HUES48 (cell line): ENCODE data around the gene AMPD3.

Source experiments
- H3K27ac ChIP-seq: one replicate; pipeline ENCODE4 v1.7.0; 2013; ENCODE audit warnings: low read depth, low read length, inconsistent platforms
- H3K27me3 ChIP-seq: 2 replicates; pipeline ENCODE4 v1.6.1; 2013; ENCODE audit warnings: mild to moderate bottlenecking, low read length; ENCODE audit not compliant: control insufficient read depth, insufficient read depth
- H3K36me3 ChIP-seq: 2 replicates; pipeline ENCODE4 v1.6.1; 2013; ENCODE audit warnings: low read length; ENCODE audit not compliant: control insufficient read depth, insufficient read depth
- H3K4me1 ChIP-seq: 2 replicates; pipeline ENCODE4 v1.6.1; 2013; ENCODE audit warnings: mild to moderate bottlenecking, low read length; ENCODE audit not compliant: control insufficient read depth, insufficient read depth
- H3K4me3 ChIP-seq: 2 replicates; pipeline ENCODE4 v1.5.1; 2013; ENCODE audit warnings: mild to moderate bottlenecking, low read depth, low read length
- H3K9ac ChIP-seq: 2 replicates; pipeline ENCODE4 v1.6.1; 2013; ENCODE audit warnings: mild to moderate bottlenecking, low read depth, low read length, moderate library complexity
- H3K9me3 ChIP-seq: 2 replicates; pipeline ENCODE4 v1.6.1; 2013; ENCODE audit warnings: low read length; ENCODE audit not compliant: control insufficient read depth, insufficient read depth

AMPD3 gene

GRCh38 chr11:10540546-10540914, 85.5 kb downstream of the AMPD3 start:
- Histone ChIP-seq H3K27ac (peak overlapping the region; percentile 87), H3K9me3 (no peaks in the 10 kb centered on the region), H3K27me3 (peaks cover 7% of the 10 kb centered on the region), H3K4me3 (peak overlapping the region; percentile 95), H3K4me1 (0 out of 2 replicates have a peak, but pooled peaks cover 3% of the 10 kb centered on the region), H3K36me3 (no peaks in the 10 kb centered on the region), H3K9ac (peak overlapping the region; percentile 80)

- Histone ChIP-seq H3K36me3 (no peaks in the 10 kb centered on the region), H3K9ac (peak within 1 kb of the TSS; percentile 80), H3K4me1 (0 out of 2 replicates have a peak, but pooled peaks cover 3% of the 10 kb centered on the region), H3K27ac (peak within 1 kb of the TSS; percentile 87), H3K9me3 (no peaks in the 10 kb centered on the region), H3K4me3 (peak within 1 kb of the TSS; percentile 95), H3K27me3 (peaks cover 7% of the 10 kb centered on the region)
Observed at GRCh38 chr11:10540915-10541560, 86.0 kb downstream of the AMPD3 start, which contains the start of gene RNF141. Gene RNF141, minus strand, starts transcription at chr11:10541187. Its CDS starts 7,029 bp downstream, at chr11:10534158.

- Histone ChIP-seq H3K4me1 (0 out of 2 replicates have a peak, but pooled peaks cover 3% of the 10 kb centered on the region), H3K9ac (no peak overlapping the region), H3K27me3 (peaks cover 7% of the 10 kb centered on the region), H3K27ac (no peak overlapping the region), H3K36me3 (no peaks in the 10 kb centered on the region), H3K9me3 (no peaks in the 10 kb centered on the region), H3K4me3 (peak overlapping the region; percentile 95)
Observed at GRCh38 chr11:10541561-10541930, 86.5 kb downstream of the AMPD3 start.

GRCh38 chr11:10542776-10543175, 87.7 kb downstream of the AMPD3 start:
- H3K27ac ChIP-seq = no peak overlapping the region
- H3K9me3 ChIP-seq = no peaks in the 10 kb centered on the region
- peaks cover 7% of the 10 kb centered on the region for H3K27me3 ChIP-seq
- no peaks in the 10 kb centered on the region for H3K36me3 ChIP-seq
- no peak overlapping the region for H3K9ac ChIP-seq
- H3K4me3 ChIP-seq = no peak overlapping the region
- H3K4me1 ChIP-seq = 0 out of 2 replicates have a peak, but pooled peaks cover 3% of the 10 kb centered on the region

- Histone ChIP-seq H3K27ac (no peak overlapping the region), H3K4me3 (no peak overlapping the region), H3K9ac (no peak overlapping the region), H3K36me3 (no peaks in the 10 kb centered on the region), H3K4me1 (0 out of 2 replicates have a peak, but pooled peaks cover 3% of the 10 kb centered on the region), H3K27me3 (peaks cover 7% of the 10 kb centered on the region), H3K9me3 (no peaks in the 10 kb centered on the region)
Observed at GRCh38 chr11:10543782-10544181, 88.7 kb downstream of the AMPD3 start.

GRCh38 chr11:10544491-10545465, 89.7 kb downstream of the AMPD3 start:
- Histone ChIP-seq H3K27ac (no peak overlapping the region), H3K9me3 (no peaks in the 10 kb centered on the region), H3K4me1 (0 out of 2 replicates have a peak, but pooled peaks cover 3% of the 10 kb centered on the region), H3K36me3 (no peaks in the 10 kb centered on the region), H3K4me3 (no peak overlapping the region), H3K9ac (no peak overlapping the region), H3K27me3 (peaks cover 5% of the 10 kb centered on the region)

GRCh38 chr11:10550503-10551289, 95.6 kb downstream of the AMPD3 start:
- Histone ChIP-seq H3K9me3 (no peaks in the 10 kb centered on the region), H3K4me1 (no peaks in the 10 kb centered on the region; the same call in 1 of the 2 replicates), H3K4me3 (no peak overlapping the region), H3K27me3 (no peaks in the 10 kb centered on the region), H3K27ac (no peak overlapping the region), H3K9ac (no peak overlapping the region), H3K36me3 (no peaks in the 10 kb centered on the region)

GRCh38 chr11:10551290-10551592, 96.2 kb downstream of the AMPD3 start:
- Histone ChIP-seq H3K36me3 (no peaks in the 10 kb centered on the region), H3K27ac (no peak overlapping the region), H3K9me3 (no peaks in the 10 kb centered on the region), H3K4me3 (no peak overlapping the region), H3K27me3 (no peaks in the 10 kb centered on the region), H3K9ac (no peak overlapping the region), H3K4me1 (peaks cover 3% of the 10 kb centered on the region; the same call in 1 of the 2 replicates)

GRCh38 chr11:10551845-10552352, 96.8 kb downstream of the AMPD3 start:
- Histone ChIP-seq H3K4me1 (peaks cover 5% of the 10 kb centered on the region; the same call in 1 of the 2 replicates), H3K4me3 (no peak overlapping the region), H3K27me3 (no peaks in the 10 kb centered on the region), H3K27ac (no peak overlapping the region), H3K9ac (no peak overlapping the region), H3K9me3 (no peaks in the 10 kb centered on the region), H3K36me3 (no peaks in the 10 kb centered on the region)

- Histone ChIP-seq H3K27ac (no peak overlapping the region), H3K27me3 (no peaks in the 10 kb centered on the region), H3K9ac (no peak overlapping the region), H3K4me1 (peaks cover 5% of the 10 kb centered on the region; the same call in 1 of the 2 replicates), H3K36me3 (no peaks in the 10 kb centered on the region), H3K9me3 (no peaks in the 10 kb centered on the region), H3K4me3 (no peak overlapping the region)
Observed at GRCh38 chr11:10556590-10556989, 101.5 kb downstream of the AMPD3 start.
